ENCODE measurements around the gene GALNT7.

GRCh38 chr4:173257732-173258717 is 89.4 kb downstream of the GALNT7 start:
- no peak for TF ChIP-seq ATF2 (tag by site-specific recombination; IDR thresholded peaks at IDR 0.05; ENCODE audit: low read depth)
- no peak for TF ChIP-seq ZBTB49 (tag by site-specific recombination; IDR thresholded peaks at IDR 0.05; ENCODE audit: low read depth)
- no peak for TF ChIP-seq PATZ1 (tag by site-specific recombination; IDR thresholded peaks at IDR 0.05)
- no peak for TF ChIP-seq BCL11A (tag by site-specific recombination; IDR thresholded peaks at IDR 0.05; ENCODE audit: low read depth)
- no peak for TF ChIP-seq ZSCAN5A (tag by site-specific recombination; IDR thresholded peaks at IDR 0.05)
